GM19043 (cell line): ENCODE results near the gene PTH2R.
"Not testable (repeated sequence)": the region's sequence is repeated elsewhere in the genome, so short reads cannot be mapped to it uniquely, and the experiment has no call there.

Source experiments
- ATAC-seq: cut with Tn5 transposase; IDR thresholded peaks from one replicate; pipeline ENCODE4 v1.9.1; 2021; ENCODE audit warnings: low read depth; ENCODE audit not compliant: unreplicated experiment

The PTH2R gene

GRCh38 chr2:208386541-208386940, 20.1 kb upstream of the PTH2R start:
- no peak for ATAC-seq

DNA sequence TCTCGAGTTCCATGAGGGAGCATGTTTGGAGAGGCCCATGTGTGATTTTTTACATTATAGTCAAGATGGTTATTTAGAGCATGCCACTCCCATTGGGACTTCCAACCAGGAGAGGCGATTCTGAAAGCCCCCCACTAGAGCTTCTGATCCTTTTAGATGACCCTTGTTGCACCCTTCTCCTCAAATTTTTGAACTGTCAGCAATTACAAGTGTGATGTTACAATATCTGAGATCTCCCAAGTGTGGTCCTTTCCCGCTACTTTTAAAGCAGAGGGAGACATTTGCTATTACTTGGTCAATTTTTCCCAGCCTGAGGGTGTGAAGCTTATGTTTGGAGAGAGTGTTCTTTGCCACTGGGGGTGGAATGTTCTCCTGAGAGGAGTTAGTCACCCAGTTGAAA, 16.7 kb upstream of the PTH2R start:
- no peak for ATAC-seq

GRCh38 chr2:208392300-208392699, 14.3 kb upstream of the PTH2R start:
- no peak for ATAC-seq

DNA sequence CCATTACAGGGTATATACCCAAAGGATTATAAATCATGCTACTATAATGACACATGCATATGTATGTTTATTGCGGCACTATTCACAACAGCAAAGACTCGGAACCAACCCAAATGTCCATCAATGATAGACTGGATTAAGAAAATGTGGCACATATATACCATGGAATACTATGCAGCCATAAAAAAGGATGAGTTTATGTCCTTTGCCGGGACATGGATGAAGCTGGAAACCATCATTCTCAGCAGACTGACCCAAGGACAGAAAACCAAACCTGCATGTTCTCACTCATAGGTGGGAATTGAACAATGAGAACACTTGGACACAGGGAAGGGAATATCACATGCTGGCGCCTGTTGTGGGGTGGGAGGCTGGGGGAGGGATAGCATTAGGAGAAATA, 9.8 kb upstream of the PTH2R start:
- not testable (repeated sequence) for ATAC-seq

DNA sequence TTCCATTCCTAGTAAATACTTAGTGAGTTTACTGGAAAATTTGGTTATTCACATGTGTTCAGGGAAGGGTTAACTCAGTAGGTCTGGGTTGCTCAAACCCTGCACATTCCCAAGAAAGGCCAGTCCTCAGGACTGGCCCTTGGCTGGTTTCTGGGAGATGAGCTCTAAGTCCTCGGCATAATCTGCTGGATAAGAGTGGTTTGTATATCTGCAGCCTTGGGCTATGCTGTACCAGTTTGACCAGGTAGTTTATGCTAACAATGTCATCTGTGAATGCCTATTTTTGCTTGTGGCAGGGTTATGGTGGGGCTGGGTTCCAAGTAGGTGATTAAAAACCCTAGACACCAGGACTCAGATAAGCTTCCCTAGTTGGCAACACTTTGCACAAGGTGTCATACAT, 7.4 kb upstream of the PTH2R start:
- ATAC-seq, result no peak

- ATAC-seq, result no peak
Observed at GRCh38 chr2:208407667-208408066, 1.1 kb downstream of the PTH2R start.

- no peak for ATAC-seq
Observed at GRCh38 chr2:208413931-208414330, 7.3 kb downstream of the PTH2R start.

- ATAC-seq, result no peak
Observed at GRCh38 chr2:208415255-208415654, 8.7 kb downstream of the PTH2R start.

GRCh38 chr2:208415897-208416296, 9.3 kb downstream of the PTH2R start:
- no peak for ATAC-seq

DNA sequence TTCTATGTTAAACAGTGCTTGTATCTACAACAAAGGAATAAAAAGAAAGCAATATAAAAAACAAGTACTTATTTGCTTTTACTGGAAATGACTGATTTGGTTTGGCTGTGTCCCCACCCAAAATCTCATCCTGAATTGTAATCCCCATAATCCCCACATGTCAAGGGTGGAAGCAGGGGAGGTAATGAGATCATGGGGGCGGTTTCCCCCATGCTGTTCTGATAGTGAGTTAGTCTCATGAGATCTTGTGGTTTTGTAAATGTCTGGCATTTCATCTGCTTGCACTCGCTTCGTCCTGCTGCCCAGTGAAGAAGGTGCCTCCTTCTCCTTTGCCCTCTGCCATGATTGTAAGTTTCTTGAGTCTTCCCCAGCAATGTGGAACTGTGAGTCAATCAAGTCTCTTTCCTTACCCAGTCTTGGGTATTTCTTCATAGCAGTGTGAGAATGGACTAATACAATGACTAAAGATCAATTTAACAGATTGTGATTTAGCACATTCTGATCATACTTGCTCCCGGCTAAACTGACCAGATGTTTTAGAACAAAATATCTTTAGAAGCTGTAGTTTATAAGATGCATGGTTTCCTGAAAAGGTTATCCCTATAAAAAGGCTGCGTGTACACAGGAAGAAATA, 19.9 kb downstream of the PTH2R start:
- no peak for ATAC-seq

DNA sequence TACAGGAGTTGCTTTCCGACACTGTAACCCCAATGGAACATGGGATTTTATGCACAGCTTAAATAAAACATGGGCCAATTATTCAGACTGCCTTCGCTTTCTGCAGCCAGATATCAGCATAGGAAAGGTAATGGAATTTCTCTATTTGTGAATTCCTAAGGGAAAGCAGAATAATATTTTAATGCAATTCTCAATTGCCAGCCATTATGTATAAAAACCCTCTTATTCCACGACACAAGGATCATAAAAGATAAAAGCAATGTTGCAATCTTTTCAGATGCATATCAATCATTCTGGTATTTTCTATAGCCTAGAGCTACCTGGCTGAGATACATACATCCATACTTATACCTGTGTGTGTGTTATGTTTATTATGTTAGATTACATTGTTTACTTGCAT, 31.2 kb downstream of the PTH2R start:
- no peak for ATAC-seq

DNA sequence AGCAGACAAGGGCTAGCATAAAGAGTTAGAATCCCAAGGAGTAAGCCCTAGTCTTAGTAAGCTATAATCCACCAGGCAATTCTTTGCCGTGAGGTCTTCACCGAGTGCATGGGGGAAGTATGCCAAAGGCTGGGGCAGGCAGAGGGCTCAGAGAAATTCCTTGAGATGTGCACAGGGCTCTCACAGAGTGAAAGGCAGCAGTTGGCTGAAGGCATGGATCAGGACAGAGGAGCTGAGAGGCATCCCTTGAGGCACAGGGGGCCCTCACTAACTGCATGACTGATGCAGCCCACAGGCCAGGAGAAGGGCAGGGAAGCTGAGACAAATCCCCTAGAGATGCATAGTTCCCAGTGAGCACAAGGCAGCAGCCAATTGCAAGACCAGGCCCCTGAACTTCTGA, 34.1 kb downstream of the PTH2R start:
- no peak for ATAC-seq

GRCh38 chr2:208441951-208442350, 35.4 kb downstream of the PTH2R start:
- ATAC-seq, result no peak

DNA sequence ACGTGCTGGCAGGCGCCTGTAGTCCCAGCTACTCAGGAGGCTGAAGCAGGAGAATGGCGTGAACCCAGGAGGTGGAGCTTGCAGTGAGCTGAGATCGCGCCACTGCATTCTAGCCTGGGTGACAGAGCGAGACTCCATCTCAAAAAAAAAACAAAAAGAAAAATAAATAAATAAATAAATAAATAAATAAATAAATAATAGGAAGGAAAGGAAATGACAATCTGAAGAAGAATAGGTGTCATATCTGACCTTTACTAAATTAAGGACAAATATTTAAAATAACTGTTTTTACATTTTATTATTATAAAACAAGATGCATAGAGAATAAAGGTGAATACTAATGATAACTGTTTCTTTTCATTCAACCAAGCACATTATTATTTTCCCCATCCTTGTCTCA, 40.9 kb downstream of the PTH2R start:
- ATAC-seq, result not testable (repeated sequence)

- no peak for ATAC-seq
Observed at GRCh38 chr2:208451061-208451460, 44.5 kb downstream of the PTH2R start.

- no peak for ATAC-seq
Observed at GRCh38 chr2:208454861-208455260, 48.3 kb downstream of the PTH2R start.

GRCh38 chr2:208463721-208464120, 57.1 kb downstream of the PTH2R start:
- ATAC-seq, result no peak

DNA sequence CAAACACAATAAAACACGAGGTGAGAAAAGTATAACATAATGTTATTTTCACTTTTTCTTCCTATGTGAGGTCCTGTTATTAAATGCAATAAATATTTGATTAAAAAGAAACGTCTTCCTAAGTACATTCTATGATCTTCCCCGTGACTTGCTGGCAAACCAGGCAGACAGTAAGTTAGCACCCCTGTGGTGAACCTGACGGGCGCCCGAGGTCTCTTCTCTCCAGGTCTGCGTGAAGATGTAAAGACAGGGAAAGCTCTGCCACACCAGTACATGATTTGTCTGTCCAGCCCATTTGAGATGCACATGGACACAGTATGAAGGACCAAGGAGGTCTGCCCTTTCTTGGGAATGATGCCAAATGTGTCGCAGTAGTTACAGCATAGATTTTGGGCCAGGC, 57.6 kb downstream of the PTH2R start:
- no peak for ATAC-seq

DNA sequence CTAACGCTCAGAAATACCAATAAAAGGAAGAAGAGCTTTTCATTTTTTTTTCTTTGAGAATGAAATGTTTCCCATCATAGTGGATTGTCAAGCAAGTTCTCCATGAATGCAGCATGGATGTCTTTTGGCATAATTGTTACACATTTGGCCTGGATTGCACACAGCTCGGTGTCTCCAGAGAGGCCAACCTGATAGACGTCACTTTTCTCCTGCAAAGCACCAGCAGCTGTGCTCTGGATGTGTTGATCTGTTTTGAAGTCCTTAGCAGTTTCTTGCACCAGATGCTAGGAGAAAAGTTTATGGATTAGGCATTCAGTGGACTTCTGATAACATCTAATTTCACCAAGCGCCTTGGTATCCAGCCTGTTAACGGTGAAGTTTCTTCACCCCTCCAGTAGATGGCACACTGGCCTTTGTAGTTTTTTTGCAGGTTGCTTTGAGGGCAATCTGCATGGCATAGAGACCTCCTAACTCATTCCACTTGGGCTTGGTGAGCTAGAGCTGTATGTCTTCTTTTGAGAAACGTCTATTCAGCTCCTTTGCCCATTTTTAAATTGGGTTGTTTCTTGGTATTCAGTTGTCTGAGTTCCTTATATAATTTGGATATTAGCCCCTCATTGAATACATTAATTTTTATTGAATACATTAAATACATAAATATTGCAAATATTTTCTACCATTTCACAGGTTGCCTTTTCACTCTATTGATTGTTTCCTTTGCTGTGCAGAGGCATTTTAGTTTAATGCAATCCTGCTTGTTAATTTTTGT, 59.7 kb downstream of the PTH2R start:
- ATAC-seq, result peak; percentile 76

- ATAC-seq, result no peak
Observed at GRCh38 chr2:208466920-208467298, 60.3 kb downstream of the PTH2R start.

DNA sequence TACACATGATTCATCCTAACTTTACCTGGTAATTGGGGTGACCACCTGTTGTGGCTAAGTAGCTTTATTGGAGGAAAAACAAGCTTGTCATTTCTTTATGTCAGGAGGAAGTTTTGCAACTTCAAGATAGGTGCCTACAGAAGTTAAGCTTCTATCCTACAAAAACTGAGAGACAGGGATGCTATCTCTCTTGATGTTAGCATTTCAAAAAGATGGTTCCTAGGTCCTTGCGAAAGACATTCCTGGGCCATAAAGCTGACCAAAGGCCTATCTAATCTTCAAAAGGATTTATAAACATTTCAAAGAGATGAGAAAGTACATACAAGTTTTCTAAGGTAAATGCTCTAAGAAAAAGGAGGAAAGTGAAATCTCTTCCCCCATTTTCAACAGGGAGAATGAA, 61.0 kb downstream of the PTH2R start:
- ATAC-seq, result no peak

GRCh38 chr2:208477741-208478140, 71.1 kb downstream of the PTH2R start:
- ATAC-seq, result no peak
